GM21526 (cell line): ENCODE measurements around the gene CCT4.
A peak's percentile ranks its signal among the peaks of the same experiment; 100 is the strongest.
"Not testable (repeated sequence)": the region's sequence is repeated elsewhere in the genome, so short reads cannot be mapped to it uniquely, and the experiment has no call there.

Experiments
- ATAC-seq: cut with Tn5 transposase; IDR thresholded peaks from one replicate; pipeline ENCODE4 v1.9.1; 2021; ENCODE audit warnings: moderate library complexity; ENCODE audit not compliant: unreplicated experiment, low FRiP score

The CCT4 gene

GRCh38 chr2:61888267-61889055 is at the start of gene CCT4:
TSS of gene CCT4 (minus strand) at chr2:61888656. CDS start at chr2:61888507, 149 bp downstream.
- ATAC-seq, result peak; percentile 82

GRCh38 chr2:61937886-61938285 is 49.4 kb upstream of the CCT4 start:
- ATAC-seq, result no peak

GRCh38 chr2:61937098-61937497 is 48.6 kb upstream of the CCT4 start:
- ATAC-seq, result no peak

- ATAC-seq, result no peak
Measured at GRCh38 chr2:61928826-61929461, 40.5 kb upstream of the CCT4 start.

- no peak for ATAC-seq
Measured at GRCh38 chr2:61926531-61927477, 38.3 kb upstream of the CCT4 start.

- no peak for ATAC-seq
Measured at GRCh38 chr2:61924895-61925663, 36.6 kb upstream of the CCT4 start.

- no peak for ATAC-seq
Measured at GRCh38 chr2:61922714-61923113, 34.3 kb upstream of the CCT4 start.

GRCh38 chr2:61920548-61920947 is 32.1 kb upstream of the CCT4 start:
- no peak for ATAC-seq

- ATAC-seq, result not testable (repeated sequence)
Measured at GRCh38 chr2:61914794-61915193, 26.3 kb upstream of the CCT4 start.

- no peak for ATAC-seq
Measured at GRCh38 chr2:61911510-61911909, 23.1 kb upstream of the CCT4 start.

GRCh38 chr2:61910603-61911002 is 22.1 kb upstream of the CCT4 start:
- ATAC-seq, result no peak

GRCh38 chr2:61909116-61909515 is 20.7 kb upstream of the CCT4 start:
- no peak for ATAC-seq

GRCh38 chr2:61906186-61906470 is 17.7 kb upstream of the CCT4 start:
- no peak for ATAC-seq

- ATAC-seq, result peak; percentile 95
Measured at GRCh38 chr2:61905372-61906185, 17.1 kb upstream of the CCT4 start, which contains the start of gene COMMD1. TSS of gene COMMD1 (plus strand) at chr2:61905674. CDS start at chr2:61905679, 5 bp downstream.

GRCh38 chr2:61900281-61900680 is 11.8 kb upstream of the CCT4 start:
- no peak for ATAC-seq

GRCh38 chr2:61898810-61899209 is 10.4 kb upstream of the CCT4 start:
- ATAC-seq, result no peak

- no peak for ATAC-seq
Measured at GRCh38 chr2:61887717-61888266, 664 bp downstream of the CCT4 start.

GRCh38 chr2:61885896-61886603 is 2.4 kb downstream of the CCT4 start:
- ATAC-seq, result no peak

GRCh38 chr2:61882850-61883249 is 5.6 kb downstream of the CCT4 start:
- no peak for ATAC-seq
